ENCODE data around the gene ESRRA. TPM values are rescaled to one million over a fixed set of nuclear protein-coding genes. Genes with fewer than 3 reads are reported as not detected.

Gene ESRRA
- total and polyA plus RNA-seq, 2 of the 13 experiments (the other 11 are each of a cell fraction or from before 2014, with no cell fraction given) = 18.1 to 36.3 TPM

GRCh38 chr11:64306563-64306875, 1.2 kb downstream of the ESRRA start (continued):
- TF ChIP-seq YY1 (IDR thresholded peaks at IDR 0.05; ENCODE audit: insufficient read depth, insufficient replicate concordance, low read depth, low read length) = no peak
- no peak for TF ChIP-seq FOXP4 (CRISPR knock-in tag; IDR thresholded peaks at IDR 0.05)
- TF ChIP-seq ZNF598 (CRISPR knock-in tag; IDR thresholded peaks at IDR 0.05; ENCODE audit: borderline replicate concordance) = 0 out of 2 replicates have a peak, but pooled peaks have one; percentile 13
- TF ChIP-seq IKZF1 (IDR thresholded peaks at IDR 0.05) = no peak
- peak; percentile 3; the same call in 1 of the 2 replicates for TF ChIP-seq ZFY (CRISPR knock-in tag; IDR thresholded peaks at IDR 0.05)
- 0 out of 2 replicates have a peak, but pooled peaks have one; percentile 10 for TF ChIP-seq DMAP1 (CRISPR knock-in tag; IDR thresholded peaks at IDR 0.05)
- TF ChIP-seq MEF2D (CRISPR knock-in tag; IDR thresholded peaks at IDR 0.05) = no peak
- no peak for TF ChIP-seq U2AF1 (optimal IDR thresholded peaks at IDR 0.05; ENCODE audit: low read depth, low read length)
- no peak for TF ChIP-seq MXI1 (IDR thresholded peaks at IDR 0.05; ENCODE audit: borderline replicate concordance, low read depth, low read length)
- no peak for TF ChIP-seq ZFP82 (CRISPR knock-in tag; IDR thresholded peaks at IDR 0.05; ENCODE audit: borderline replicate concordance)
- no peak for TF ChIP-seq ZNF552 (CRISPR knock-in tag; IDR thresholded peaks at IDR 0.05; ENCODE audit: borderline replicate concordance)
- TF ChIP-seq SIN3A (IDR thresholded peaks at IDR 0.05; ENCODE audit: borderline replicate concordance, low read depth, low read length) = 0 out of 2 replicates have a peak, but pooled peaks have one; percentile 15
